H1 (cell line): Measurements from ENCODE around the gene KAT5. TPM values are rescaled to one million over a fixed set of nuclear protein-coding genes. Genes with fewer than 3 reads are reported as not detected.

ENCODE experiments used
- CTCF ChIA-PET: fragments of 300-600 bp; sonication (Branson Sonifier 250); formaldehyde crosslinking; loops from one replicate; lab custom pipeline; 2021; ENCODE audit not compliant: partially characterized antibody; lab: Charles Lee
- POLR2A ChIA-PET: fragments of 300-600 bp; sonication (Branson Sonifier 250); formaldehyde crosslinking; loops from one replicate; lab custom pipeline; 2021; ENCODE audit warnings: inconsistent platforms; ENCODE audit not compliant: partially characterized antibody; lab: Charles Lee
- DNase-seq, 2 experiments: peaks; one replicate each; pipeline versions ENCODE4 v3.0.0 to v3.0.0-alpha.2; 2010 to 2022; ENCODE audit warnings: low spot score in 2 of 2, low read depth in 1 of 2, mixed read lengths in 1 of 2
- FAIRE-seq: peaks from 2 replicates; lab custom pipeline; 2011; peaks lifted over from hg19 to GRCh38; lab: Jason Lieb, UNC
- H2AFZ ChIP-seq: 2 replicates; pipeline ENCODE4 v1.8.1; 2012; ENCODE audit warnings: low read length, inconsistent platforms
- H2AK5ac ChIP-seq: 2 replicates; pipeline ENCODE4 v1.6.1; 2013; ENCODE audit warnings: low read depth, low read length
- H2BK120ac ChIP-seq: replicated peaks from 2 replicates; pipeline ENCODE3; 2013; ENCODE audit warnings: low read depth, low read length, inconsistent platforms
- H2BK12ac ChIP-seq: 2 replicates; pipeline ENCODE4 v1.6.1; 2013; ENCODE audit warnings: low read depth, low read length
- H2BK15ac ChIP-seq: 2 replicates; pipeline ENCODE4 v1.6.1; 2013; ENCODE audit warnings: low read length
- H2BK20ac ChIP-seq: 2 replicates; pipeline ENCODE4 v1.6.1; 2013; ENCODE audit warnings: low read length
- H2BK5ac ChIP-seq: 2 replicates; pipeline ENCODE4 v1.6.1; 2013; ENCODE audit warnings: low read depth, low read length
- H3K14ac ChIP-seq: 2 replicates; pipeline ENCODE4 v1.6.1; 2013; ENCODE audit warnings: inconsistent platforms; ENCODE audit not compliant: insufficient read length
- H3K18ac ChIP-seq: 2 replicates; pipeline ENCODE4 v1.6.1; 2013; ENCODE audit warnings: low read length; ENCODE audit errors: extremely low read depth
- H3K23ac ChIP-seq: 2 replicates; pipeline ENCODE4 v1.6.1; 2013; ENCODE audit warnings: inconsistent platforms; ENCODE audit not compliant: insufficient read length
- H3K23me2 ChIP-seq: 2 replicates; pipeline ENCODE4 v1.6.1; 2013; ENCODE audit warnings: low read depth, low read length
- H3K27ac ChIP-seq: 2 replicates; pipeline ENCODE4 v1.6.1; 2011; ENCODE audit warnings: low read depth, low read length, inconsistent platforms
- H3K27me3 ChIP-seq, 4 experiments: replicated peaks in 1 of 4; 1 replicate in 1 of 4; 2 replicates in 3 of 4; pipeline versions ENCODE4 v1.6.1 to v1.8.1; 2011 to 2013; ENCODE audit warnings: low read length in 3 of 4, mild to moderate bottlenecking in 3 of 4, inconsistent platforms in 2 of 4, mixed read lengths in 2 of 4, moderate library complexity in 1 of 4; ENCODE audit not compliant: control insufficient read depth in 3 of 4, insufficient read depth in 3 of 4; ENCODE audit errors: extremely low read depth in 1 of 4
- H3K36me3 ChIP-seq, 4 experiments: 2 replicates each; pipeline versions ENCODE4 v1.6.1 to v1.8.1; 2011 to 2013; ENCODE audit warnings: mild to moderate bottlenecking in 4 of 4, low read length in 3 of 4, moderate library complexity in 2 of 4, control low read depth in 1 of 4, inconsistent platforms in 1 of 4; ENCODE audit not compliant: insufficient read depth in 4 of 4, control insufficient read depth in 2 of 4
- H3K4ac ChIP-seq: replicated peaks from 2 replicates; pipeline ENCODE3; 2013; ENCODE audit warnings: low read length, low read depth, mixed read lengths, inconsistent platforms; ENCODE audit not compliant: insufficient read length
- H3K4me1 ChIP-seq, 4 experiments: replicated peaks in 1 of 4; 1 replicate in 1 of 4; 2 replicates in 3 of 4; pipeline versions ENCODE4 v1.6.1 to v1.8.1; 2011 to 2013; ENCODE audit warnings: low read length in 3 of 4, inconsistent platforms in 2 of 4, mixed read lengths in 1 of 4; ENCODE audit not compliant: insufficient read depth in 4 of 4, control insufficient read depth in 3 of 4
- H3K4me2 ChIP-seq, 2 experiments: 2 replicates each; pipeline versions ENCODE4 v1.6.1 to v1.8.1; 2011 to 2013; ENCODE audit warnings: low read depth in 2 of 2, low read length in 2 of 2, control low read depth in 1 of 2, inconsistent platforms in 1 of 2, mild to moderate bottlenecking in 1 of 2; ENCODE audit not compliant: insufficient read depth in 1 of 2
- H3K4me3 ChIP-seq, 4 experiments: fragments of 200-600, 300-600 bp in 1 of 4; sonication (generic), shearing (Covaris generic), sonication (Bioruptor Twin) in 1 of 4; 2 replicates each; pipeline versions ENCODE4 v1.5.1 to v1.8.1; 2011 to 2016; ENCODE audit warnings: low read length in 4 of 4, low read depth in 3 of 4, control low read depth in 2 of 4, inconsistent platforms in 2 of 4, mild to moderate bottlenecking in 2 of 4, mixed read lengths in 1 of 4, moderate library complexity in 1 of 4; ENCODE audit not compliant: insufficient read depth in 2 of 4; ENCODE audit errors: extremely low read depth in 1 of 4
- H3K56ac ChIP-seq: replicated peaks from 2 replicates; pipeline ENCODE3; 2013; ENCODE audit warnings: low read depth, mild to moderate bottlenecking, mixed read lengths, low read length, inconsistent platforms; ENCODE audit not compliant: insufficient read length
- H3K79me1 ChIP-seq: 2 replicates; pipeline ENCODE4 v1.6.1; 2013; ENCODE audit warnings: low read depth, low read length, control low read depth
- H3K79me2 ChIP-seq, 2 experiments: 2 replicates each; pipeline versions ENCODE4 v1.6.1 to v1.8.1; 2012 to 2013; ENCODE audit warnings: low read length in 2 of 2, mild to moderate bottlenecking in 2 of 2, inconsistent platforms in 1 of 2; ENCODE audit not compliant: insufficient read depth in 2 of 2, control insufficient read depth in 1 of 2
- H3K9ac ChIP-seq, 4 experiments: replicated peaks in 1 of 4; 1 replicate in 1 of 4; 2 replicates in 3 of 4; pipeline versions ENCODE4 v1.6.1 to v1.8.1; 2011 to 2013; ENCODE audit warnings: low read depth in 3 of 4, low read length in 3 of 4, control low read depth in 2 of 4, mild to moderate bottlenecking in 2 of 4, moderate library complexity in 2 of 4, inconsistent platforms in 1 of 4; ENCODE audit errors: extremely low read depth in 1 of 4
- H3K9me3 ChIP-seq, 2 experiments: 2 replicates each; pipeline versions ENCODE4 v1.6.1 to v1.8.1; 2012 to 2013; ENCODE audit warnings: mild to moderate bottlenecking in 2 of 2, moderate library complexity in 2 of 2, control low read depth in 1 of 2, inconsistent platforms in 1 of 2, low read depth in 1 of 2, low read length in 1 of 2, mixed read lengths in 1 of 2; ENCODE audit not compliant: insufficient read depth in 2 of 2
- H4K20me1 ChIP-seq, 2 experiments: replicated peaks in 1 of 2; 2 replicates each; pipeline versions ENCODE3 to v1.8.1; 2011 to 2013; ENCODE audit warnings: inconsistent platforms in 2 of 2, low read length in 2 of 2, mild to moderate bottlenecking in 1 of 2; ENCODE audit not compliant: insufficient read depth in 2 of 2, control insufficient read depth in 1 of 2
- H4K5ac ChIP-seq: 2 replicates; pipeline ENCODE4 v1.6.1; 2013; ENCODE audit warnings: low read length, low read depth, mixed read lengths, inconsistent platforms; ENCODE audit not compliant: insufficient read length
- H4K8ac ChIP-seq: 2 replicates; pipeline ENCODE4 v1.8.0; 2013; ENCODE audit warnings: mild to moderate bottlenecking, moderate library complexity, low read length, inconsistent platforms; ENCODE audit not compliant: insufficient read depth; ENCODE audit errors: extremely low read depth
- H4K91ac ChIP-seq: replicated peaks from 2 replicates; pipeline ENCODE3; 2013; ENCODE audit warnings: low read length, mixed read lengths, inconsistent platforms; ENCODE audit not compliant: insufficient read length
- CBX8 ChIP-seq: fragments of 300-800, 300-1000 bp; sonication (generic); IDR thresholded peaks from 2 replicates; pipeline ENCODE4 v1.7.1; 2016; ENCODE audit warnings: low read depth, low read length, borderline replicate concordance
- EGR1 ChIP-seq: IDR thresholded peaks from 2 replicates; pipeline ENCODE4 v1.6.1; 2011; ENCODE audit warnings: low read depth, low read length, borderline replicate concordance
- EP300 ChIP-seq, 2 experiments: IDR thresholded peaks; 1 replicate in 1 of 2; 2 replicates in 1 of 2; pipeline ENCODE4 v1.6.1; 2011 to 2012; ENCODE audit warnings: low read depth in 2 of 2, low read length in 2 of 2, mild to moderate bottlenecking in 2 of 2, borderline replicate concordance in 1 of 2, inconsistent platforms in 1 of 2, moderate library complexity in 1 of 2
- GABPA ChIP-seq: IDR thresholded peaks from 2 replicates; pipeline ENCODE4 v1.6.1; 2011; ENCODE audit warnings: mild to moderate bottlenecking, low read length, moderate library complexity, borderline replicate concordance; ENCODE audit not compliant: insufficient read depth
- HDAC6 ChIP-seq: IDR thresholded peaks from one replicate; pipeline ENCODE4 v1.7.1; 2012; ENCODE audit warnings: low read depth, mild to moderate bottlenecking, inconsistent platforms, low read length, moderate library complexity
- KDM1A ChIP-seq: fragments of 200-600, 300-600 bp; sonication (generic); IDR thresholded peaks from 2 replicates; pipeline ENCODE4 v1.7.1; 2016; ENCODE audit warnings: mild to moderate bottlenecking, low read length, borderline replicate concordance
- KDM4A ChIP-seq: IDR thresholded peaks from one replicate; pipeline ENCODE4 v1.7.1; 2012; ENCODE audit warnings: low read depth, mild to moderate bottlenecking, moderate library complexity, low read length, inconsistent platforms; ENCODE audit not compliant: severe bottlenecking
- POLR2AphosphoS5 ChIP-seq: IDR thresholded peaks from 2 replicates; pipeline ENCODE4 v1.6.1; 2011; ENCODE audit warnings: low read depth, low read length
- SIN3A ChIP-seq, 2 experiments: IDR thresholded peaks in 1 of 2; conservative IDR thresholded peaks in 1 of 2; 2 replicates each; pipeline ENCODE4 v1.6.1; 2011 to 2012; ENCODE audit warnings: low read length in 2 of 2, improper control_type of control experiment in 1 of 2, low read depth in 1 of 2, mild to moderate bottlenecking in 1 of 2
- ZNF274 ChIP-seq: IDR thresholded peaks from 2 replicates; pipeline ENCODE4 v1.7.0; 2012; ENCODE audit warnings: low read length, borderline replicate concordance; ENCODE audit errors: extremely low read depth
- WGBS, 2 experiments: shearing (Covaris generic) in 1 of 2; methylation state at CpG; one replicate each; pipeline versions ENCODE4 v1.1.6 to v1.1.7; 2013 to 2015; ENCODE audit warnings: low lambda C conversion rate in 2 of 2, mixed read lengths in 2 of 2, inconsistent platforms in 1 of 2, low coverage in 1 of 2, missing lambda C conversion rate in 1 of 2; ENCODE audit not compliant: insufficient replicate concordance in 2 of 2, insufficient coverage in 1 of 2, insufficient read length in 1 of 2; ENCODE audit errors: extremely low coverage in 1 of 2, missing lambda C conversion rate in 1 of 2; 5-methylcytosine and 5-hydroxymethylcytosine counted together
- polyA plus RNA-seq, 7 experiments: library from polyadenylated mRNA; depleted of rRNA in 3 of 7; stranded (reverse) in 5 of 7; unstranded in 2 of 7; fragments of >200 nt in 5 of 7; fragments of 200-250 nt in 2 of 7; gene quantifications; 1 replicate in 5 of 7; 2 replicates in 1 of 7; 4 replicates in 1 of 7; pipeline versions ENCODE4 v1.2.1 to v1.2.3, GENCODE V29; 2011 to 2013; ENCODE audit warnings: missing spikeins in 2 of 7, mixed read lengths in 2 of 7
- total RNA-seq: library from RNA; stranded (reverse); fragmentation: NEBNext Ultra II Directional; extraction: Animal tissue kit (Norgen Biotek cat#: 25700); gene quantifications from 2 replicates; pipeline ENCODE4 v1.2.1, GENCODE V29; 2021
- TF ChIP-seq, protein P1 (sequence below): IDR thresholded peaks from 2 replicates; pipeline ENCODE4 v1.6.1; 2012; ENCODE audit warnings: inconsistent platforms
- TF ChIP-seq, protein P2 (sequence below): IDR thresholded peaks from 2 replicates; pipeline ENCODE4 v1.6.1; 2012; ENCODE audit warnings: inconsistent platforms

KAT5 gene
- total and polyA plus RNA-seq, 2 of the 8 experiments (the other 6 are each of a cell fraction or from before 2014, with no cell fraction given), result 26.7 to 37.4 TPM

DNA sequence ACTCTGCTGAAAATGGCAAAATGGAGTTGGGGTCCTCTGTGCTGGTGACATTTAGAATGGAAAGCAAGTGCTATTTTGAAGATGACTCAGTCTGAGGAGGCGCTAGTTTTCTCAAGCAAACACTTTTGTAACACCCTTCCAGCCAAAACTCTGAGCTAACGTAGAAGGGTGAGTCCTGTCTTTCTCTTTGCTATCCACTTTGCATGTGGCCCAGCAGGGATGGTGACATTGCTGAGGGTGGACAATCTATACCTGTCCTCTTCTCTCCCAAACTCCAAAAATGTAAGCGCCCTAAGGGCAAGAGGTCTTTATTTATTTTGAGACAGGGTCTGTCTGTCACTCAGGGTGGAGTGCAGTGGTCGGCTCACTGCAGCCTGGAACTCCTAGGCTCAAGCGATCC lies 3.6 kb upstream of the KAT5 start:
- H3K36me3 ChIP-seq, result 0 out of 8 replicates have a peak, but pooled peaks cover 0 to 3% (median under 1%) of the 10 kb centered on the region in 4 experiments
- no peak overlapping the region for H3K14ac ChIP-seq
- H3K4ac ChIP-seq, result no peak overlapping the region
- no peak overlapping the region for H3K4me3 ChIP-seq
- POLR2A ChIA-PET, result no interaction called here
- DNase-seq (no peak), FAIRE-seq (no peak)
- no peak overlapping the region for H2BK5ac ChIP-seq
- no peak overlapping the region for H2AK5ac ChIP-seq
- no peak overlapping the region for H3K23ac ChIP-seq
- CTCF ChIA-PET, result interaction anchor here (1.0 to 1.1 kb wide), 2 partner anchors 71 to 184 kb away, joined by 3 read pairs; no protein-coding TSS in a partner anchor
- 0 out of 4 replicates have a peak, but pooled peaks cover 0 to 2% of the 10 kb centered on the region in 2 experiments for H3K9me3 ChIP-seq
- peaks cover 0 to 2% of the 10 kb centered on the region in 2 experiments for H4K20me1 ChIP-seq
- no peak overlapping the region for H3K18ac ChIP-seq
- WGBS, 2 experiments, result 93% methylated on average over 5 of the region's 5 CpGs; no CpG with 5 or more reads in 1 of the 2 experiments
- no peak overlapping the region for H3K4me2 ChIP-seq
- no peak overlapping the region for H2BK15ac ChIP-seq
- H2BK12ac ChIP-seq, result no peak overlapping the region
- H3K9ac ChIP-seq, result no peak overlapping the region
- H3K23me2 ChIP-seq, result peaks cover 3% of the 10 kb centered on the region; the same call in 1 of the 2 replicates
- no peak overlapping the region for H4K91ac ChIP-seq
- H2BK120ac ChIP-seq, result no peak overlapping the region
- H3K79me1 ChIP-seq, result no peaks in the 10 kb centered on the region
- H3K79me2 ChIP-seq, result no peaks in the 10 kb centered on the region
- no peak overlapping the region for H4K5ac ChIP-seq
- H2AFZ ChIP-seq, result no peak overlapping the region
- no peak overlapping the region for H3K27ac ChIP-seq
- H2BK20ac ChIP-seq, result no peak overlapping the region
- H3K4me1 ChIP-seq, result peaks cover 0 to 2% (median 2%) of the 10 kb centered on the region in 4 experiments; a peak in 1 of 7 replicates
- H3K56ac ChIP-seq, result no peak overlapping the region
- H4K8ac ChIP-seq, result no peak overlapping the region
- H3K27me3 ChIP-seq, result no peaks in the 10 kb centered on the region
- TF ChIP-seq GABPA (no peak), POLR2AphosphoS5 (no peak), KDM4A (no peak), KDM1A (no peak), EP300 (IDR thresholded peaks at IDR 0.05; ENCODE audit: borderline replicate concordance in 1 of 2, low read depth in 2 of 2, low read length in 2 of 2) (no peak), EGR1 (no peak), ZNF274 (no peak), SIN3A (conservative IDR thresholded peaks at IDR 0.05 in 1 of 2, IDR thresholded peaks at IDR 0.05 in 1 of 2; ENCODE audit: low read depth in 1 of 2, low read length in 2 of 2) (no peak), CBX8 (no peak), HDAC6 (no peak)
- TF ChIP-seq, protein P1, sequence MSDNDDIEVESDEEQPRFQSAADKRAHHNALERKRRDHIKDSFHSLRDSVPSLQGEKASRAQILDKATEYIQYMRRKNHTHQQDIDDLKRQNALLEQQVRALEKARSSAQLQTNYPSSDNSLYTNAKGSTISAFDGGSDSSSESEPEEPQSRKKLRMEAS, result no peak
- TF ChIP-seq, protein P2, sequence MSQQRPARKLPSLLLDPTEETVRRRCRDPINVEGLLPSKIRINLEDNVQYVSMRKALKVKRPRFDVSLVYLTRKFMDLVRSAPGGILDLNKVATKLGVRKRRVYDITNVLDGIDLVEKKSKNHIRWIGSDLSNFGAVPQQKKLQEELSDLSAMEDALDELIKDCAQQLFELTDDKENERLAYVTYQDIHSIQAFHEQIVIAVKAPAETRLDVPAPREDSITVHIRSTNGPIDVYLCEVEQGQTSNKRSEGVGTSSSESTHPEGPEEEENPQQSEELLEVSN, result no peak
